Endothelial cell of umbilical vein (primary cell): Measurements from ENCODE around the gene TBX5. TPM values are rescaled to one million over a fixed set of nuclear protein-coding genes. Genes with fewer than 3 reads are reported as not detected.

Source experiments
- BruUV-seq: library from RNA; stranded (reverse); fragments of 400-500 nt; replicated peaks from 2 replicates; lab custom pipeline; 2021; lab: Mats Ljungman, UMichigan
- CTCF ChIA-PET: fragments of 300-600, 350-600 bp; sonication (Branson Sonifier 250); formaldehyde crosslinking; loops from one replicate; lab custom pipeline; 2021; ENCODE audit warnings: antibody characterized with exemption, inconsistent platforms; lab: Charles Lee
- POLR2A ChIA-PET: fragments of 300-600, 350-600 bp; sonication (Branson Sonifier 250); formaldehyde crosslinking; loops from one replicate; lab custom pipeline; 2021; ENCODE audit warnings: antibody characterized with exemption, inconsistent platforms; lab: Charles Lee
- DNase-seq: peaks from one replicate; pipeline ENCODE4 v3.0.0-alpha.2; 2011; ENCODE audit warnings: low read depth, low spot score
- FAIRE-seq: peaks from 2 replicates; lab custom pipeline; 2011; peaks lifted over from hg19 to GRCh38; lab: Jason Lieb, UNC
- H2AFZ ChIP-seq: 2 replicates; pipeline ENCODE4 v1.6.0; 2012; ENCODE audit warnings: low read depth, low read length, control low read depth, inconsistent platforms
- H3K27ac ChIP-seq: 2 replicates; pipeline ENCODE4 v1.5.1; 2011; ENCODE audit warnings: low read depth, mild to moderate bottlenecking, control low read depth, low read length, moderate library complexity; ENCODE audit not compliant: insufficient read depth
- H3K27me3 ChIP-seq, 2 experiments: 2 replicates each; pipeline versions ENCODE4 v1.6.0 to v1.6.1; 2011; ENCODE audit warnings: low read length in 2 of 2, mixed read lengths in 1 of 2; ENCODE audit not compliant: control insufficient read depth in 2 of 2, insufficient read depth in 2 of 2
- H3K36me3 ChIP-seq, 2 experiments: 2 replicates in 1 of 2; 3 replicates in 1 of 2; pipeline ENCODE4 v1.5.1; 2011; ENCODE audit warnings: low read length in 2 of 2, mild to moderate bottlenecking in 1 of 2, moderate library complexity in 1 of 2; ENCODE audit not compliant: control insufficient read depth in 2 of 2, insufficient read depth in 2 of 2; ENCODE audit errors: extremely low read depth in 1 of 2
- H3K4me1 ChIP-seq: 3 replicates; pipeline ENCODE4 v1.5.1; 2011; ENCODE audit warnings: mild to moderate bottlenecking, low read length; ENCODE audit not compliant: control insufficient read depth, insufficient read depth; ENCODE audit errors: extremely low read depth
- H3K4me2 ChIP-seq: 2 replicates; pipeline ENCODE4 v1.6.1; 2011; ENCODE audit warnings: low read length, control low read depth, mixed read lengths; ENCODE audit not compliant: insufficient read depth
- H3K4me3 ChIP-seq, 3 experiments: fragments of 200-600 bp in 1 of 3; sonication (generic), shearing (Covaris generic) in 1 of 3; replicated peaks in 1 of 3; 2 replicates each; pipeline ENCODE4 v1.5.1; 2011 to 2016; ENCODE audit warnings: control low read depth in 3 of 3, low read length in 3 of 3, mild to moderate bottlenecking in 2 of 3, inconsistent platforms in 1 of 3, low read depth in 1 of 3, moderate library complexity in 1 of 3; ENCODE audit not compliant: insufficient read depth in 1 of 3
- H3K79me2 ChIP-seq: 2 replicates; pipeline ENCODE4 v1.6.0; 2012; ENCODE audit warnings: low read length, inconsistent platforms; ENCODE audit not compliant: control insufficient read depth, insufficient read depth
- H3K9ac ChIP-seq: replicated peaks from 2 replicates; pipeline ENCODE3; 2011; ENCODE audit warnings: low read length, control low read depth; ENCODE audit not compliant: insufficient read depth; ENCODE audit errors: extremely low read depth
- H3K9me1 ChIP-seq: replicated peaks from 3 replicates; pipeline ENCODE4 v1.6.0; 2011; ENCODE audit warnings: mild to moderate bottlenecking, low read length; ENCODE audit not compliant: control insufficient read depth, insufficient read depth; ENCODE audit errors: extremely low read depth
- H3K9me3 ChIP-seq: replicated peaks from 2 replicates; pipeline ENCODE4 v1.5.1; 2012; ENCODE audit warnings: low read length, inconsistent platforms; ENCODE audit not compliant: control insufficient read depth, insufficient read depth
- H4K20me1 ChIP-seq: replicated peaks from 2 replicates; pipeline ENCODE3; 2011; ENCODE audit warnings: mild to moderate bottlenecking, low read length; ENCODE audit not compliant: control insufficient read depth, insufficient read depth; ENCODE audit errors: extremely low read depth
- EZH2 ChIP-seq: IDR thresholded peaks from 2 replicates; pipeline ENCODE4 v1.6.1; 2012; ENCODE audit warnings: borderline replicate concordance, low read depth, mild to moderate bottlenecking, moderate library complexity, low read length, inconsistent platforms; ENCODE audit not compliant: severe bottlenecking
- FOS ChIP-seq: IDR thresholded peaks from 2 replicates; pipeline ENCODE4 v1.6.1; 2011; ENCODE audit warnings: mild to moderate bottlenecking, low read length, moderate library complexity, borderline replicate concordance; ENCODE audit not compliant: insufficient read depth
- GATA2 ChIP-seq: IDR thresholded peaks from 2 replicates; pipeline ENCODE4 v1.7.0; 2011; ENCODE audit warnings: low read depth, mild to moderate bottlenecking, moderate library complexity, mixed read lengths, low read length; ENCODE audit not compliant: insufficient read length, insufficient read depth
- JUN ChIP-seq: IDR thresholded peaks from 2 replicates; pipeline ENCODE4 v1.6.1; 2011; ENCODE audit warnings: borderline replicate concordance, low read depth; ENCODE audit not compliant: insufficient read length, insufficient read depth
- MYC ChIP-seq: IDR thresholded peaks from one replicate; pipeline ENCODE4 v1.6.1; 2011; ENCODE audit warnings: mild to moderate bottlenecking, low read depth, low read length
- POLR2A ChIP-seq: IDR thresholded peaks from 2 replicates; pipeline ENCODE4 v1.6.1; 2012; ENCODE audit warnings: low read depth, mild to moderate bottlenecking, control low read depth, low read length
- POLR2AphosphoS5 ChIP-seq: IDR thresholded peaks from 2 replicates; pipeline ENCODE4 v1.6.1; 2012; ENCODE audit warnings: low read depth, mild to moderate bottlenecking, control low read depth, low read length, moderate library complexity; ENCODE audit not compliant: insufficient read depth
- dilution Hi-C: fragments of 300-500 bp; cut with MboI; formaldehyde crosslinking; loops from one replicate; pipeline ENCODE4 v1.15.0; 2019; ENCODE audit warnings: low sequenced_read_pairs; ENCODE audit not compliant: extremely low pct_ligation_motif_present
- intact Hi-C: fragments of 100-400 bp; cut with micrococcal nuclease; formaldehyde crosslinking; loops from one replicate; pipeline ENCODE4 v1.10.0; 2022
- polyA plus RNA-seq, 4 experiments: library from polyadenylated mRNA; depleted of rRNA in 3 of 4; stranded (reverse) in 3 of 4; unstranded in 1 of 4; fragments of >200 nt; gene quantifications; 2 replicates each; pipeline versions ENCODE4 v1.2.1 to v1.2.3, GENCODE V29; 2011 to 2012; ENCODE audit warnings: missing spikeins in 1 of 4
- total RNA-seq: library from RNA; stranded (reverse); gene quantifications from 2 replicates; pipeline ENCODE4 v1.2.3, GENCODE V29; 2021
- TF ChIP-seq, protein P1 (sequence below): IDR thresholded peaks from 2 replicates; pipeline ENCODE4 v1.6.1; 2011; ENCODE audit not compliant: insufficient read depth, insufficient read length
- TF ChIP-seq, protein P2 (sequence below), 2 donors: IDR thresholded peaks; 1 replicate in 1 of 2; 2 replicates in 1 of 2; pipeline ENCODE4 v1.5.1; 2011; ENCODE audit warnings: low read length in 2 of 2, mild to moderate bottlenecking in 2 of 2, moderate library complexity in 2 of 2, control low read depth in 1 of 2, inconsistent platforms in 1 of 2, low read depth in 1 of 2; ENCODE audit not compliant: insufficient read depth in 1 of 2; ENCODE audit errors: extremely low read depth in 1 of 2

Gene TBX5
- total and polyA plus RNA-seq, 2 donors (not counting 3 experiments of a cell fraction or from before 2014, with no cell fraction given) = not detected

DNA sequence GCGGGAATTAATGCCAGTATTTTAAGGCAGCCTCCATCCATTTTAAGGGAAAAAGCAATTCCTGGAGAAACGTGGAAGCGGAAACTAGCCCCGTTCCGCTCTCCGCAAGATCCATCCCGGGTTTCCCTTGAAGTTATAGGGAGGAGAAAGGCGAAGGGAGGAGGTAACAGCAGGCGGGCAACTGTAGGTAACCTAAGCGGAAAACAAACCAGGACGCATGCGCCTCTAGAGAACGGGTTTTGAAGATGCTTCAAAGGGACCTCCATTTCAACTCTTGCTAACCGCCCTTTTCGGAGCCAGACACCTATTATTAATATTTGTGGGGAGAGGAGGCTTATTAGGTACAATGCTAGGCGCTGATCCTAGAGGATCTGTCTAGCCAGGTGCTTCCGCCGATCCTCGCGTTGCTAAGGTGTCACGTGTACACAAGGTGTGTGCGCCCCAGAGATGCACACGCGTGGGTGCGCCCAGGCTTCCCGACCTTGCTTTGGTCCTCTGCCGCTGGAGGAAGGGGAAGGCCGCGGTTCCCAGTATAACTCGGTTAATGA is 6.2 kb downstream of the TBX5 start:
- intact Hi-C loops = no loop called here
- Histone ChIP-seq H3K9me3 (no peaks in the 10 kb centered on the region), H3K27ac (no peak overlapping the region), H3K4me2 (no peak overlapping the region), H3K4me1 (no peaks in the 10 kb centered on the region), H2AFZ (no peak overlapping the region), H3K9ac (no peak overlapping the region), H3K79me2 (no peaks in the 10 kb centered on the region), H3K9me1 (no peaks in the 10 kb centered on the region), H3K27me3 (peaks cover 68 to 83% of the 10 kb centered on the region in 2 experiments), H3K4me3 (no peak overlapping the region), H4K20me1 (no peaks in the 10 kb centered on the region), H3K36me3 (no peaks in the 10 kb centered on the region)
- TF ChIP-seq MYC (no peak), GATA2 (no peak), JUN (no peak), POLR2AphosphoS5 (no peak), POLR2A (no peak), EZH2 (no peak), FOS (no peak)
- TF ChIP-seq, protein P1, sequence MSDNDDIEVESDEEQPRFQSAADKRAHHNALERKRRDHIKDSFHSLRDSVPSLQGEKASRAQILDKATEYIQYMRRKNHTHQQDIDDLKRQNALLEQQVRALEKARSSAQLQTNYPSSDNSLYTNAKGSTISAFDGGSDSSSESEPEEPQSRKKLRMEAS = no peak
- TF ChIP-seq, protein P2, sequence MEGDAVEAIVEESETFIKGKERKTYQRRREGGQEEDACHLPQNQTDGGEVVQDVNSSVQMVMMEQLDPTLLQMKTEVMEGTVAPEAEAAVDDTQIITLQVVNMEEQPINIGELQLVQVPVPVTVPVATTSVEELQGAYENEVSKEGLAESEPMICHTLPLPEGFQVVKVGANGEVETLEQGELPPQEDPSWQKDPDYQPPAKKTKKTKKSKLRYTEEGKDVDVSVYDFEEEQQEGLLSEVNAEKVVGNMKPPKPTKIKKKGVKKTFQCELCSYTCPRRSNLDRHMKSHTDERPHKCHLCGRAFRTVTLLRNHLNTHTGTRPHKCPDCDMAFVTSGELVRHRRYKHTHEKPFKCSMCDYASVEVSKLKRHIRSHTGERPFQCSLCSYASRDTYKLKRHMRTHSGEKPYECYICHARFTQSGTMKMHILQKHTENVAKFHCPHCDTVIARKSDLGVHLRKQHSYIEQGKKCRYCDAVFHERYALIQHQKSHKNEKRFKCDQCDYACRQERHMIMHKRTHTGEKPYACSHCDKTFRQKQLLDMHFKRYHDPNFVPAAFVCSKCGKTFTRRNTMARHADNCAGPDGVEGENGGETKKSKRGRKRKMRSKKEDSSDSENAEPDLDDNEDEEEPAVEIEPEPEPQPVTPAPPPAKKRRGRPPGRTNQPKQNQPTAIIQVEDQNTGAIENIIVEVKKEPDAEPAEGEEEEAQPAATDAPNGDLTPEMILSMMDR (IDR thresholded peaks at IDR 0.05; ENCODE audit: extremely low read depth in 1 of 2, insufficient read depth in 1 of 2, low read depth in 1 of 2, low read length in 2 of 2) = no peak
- dilution Hi-C loops = no loop called here
- POLR2A ChIA-PET = no interaction called here
- FAIRE-seq (no peak), DNase-seq (no peak)
- CTCF ChIA-PET = no interaction called here
- no TSS peak for BruUV-seq
